Stimulated activated CD8-positive, alpha-beta memory T cell treated with anti-CD3 and anti-CD28 coated beads, Interleukin-7, amount 100 ng/mL, for 48 hours (primary cell): ENCODE measurements around the gene NLRP2B.
"Not testable (repeated sequence)": the region's sequence is repeated elsewhere in the genome, so short reads cannot be mapped to it uniquely, and the experiment has no call there.

ENCODE experiments used
- DNase-seq, 2 donors: peaks; one replicate each; pipeline ENCODE4 v3.0.0-alpha.2; 2020; ENCODE audit warnings: low read depth in 1 of 2; ENCODE audit errors: extremely low read depth in 1 of 2

Gene NLRP2B

GRCh38 chrX:57680160-57680559, at the start of gene NLRP2B:
TSS of gene NLRP2B (minus strand) at chrX:57680260.
- no peak for DNase-seq

- DNase-seq, result not testable (repeated sequence)
These were observed 45.9 kb upstream of the NLRP2B start for GRCh38 chrX:57725995-57726394.

- no peak for DNase-seq
These were observed 1.3 kb upstream of the NLRP2B start for GRCh38 chrX:57681341-57681740.

- DNase-seq, result no peak
These were observed 1.2 kb downstream of the NLRP2B start for GRCh38 chrX:57678686-57679428.

- DNase-seq, result no peak
These were observed 2.8 kb downstream of the NLRP2B start for GRCh38 chrX:57677132-57677858.

- DNase-seq, result no peak
These were observed 4.7 kb downstream of the NLRP2B start for GRCh38 chrX:57675320-57675719.

GRCh38 chrX:57674861-57675260, 5.2 kb downstream of the NLRP2B start:
- DNase-seq, result no peak

GRCh38 chrX:57669961-57670360, 10.1 kb downstream of the NLRP2B start:
- no peak for DNase-seq

GRCh38 chrX:57667010-57667409, 13.1 kb downstream of the NLRP2B start:
- no peak for DNase-seq

GRCh38 chrX:57655065-57655464, 25.0 kb downstream of the NLRP2B start:
- no peak for DNase-seq

- no peak for DNase-seq
These were observed 27.4 kb downstream of the NLRP2B start for GRCh38 chrX:57652705-57653104.

GRCh38 chrX:57651169-57651919, 28.7 kb downstream of the NLRP2B start:
- DNase-seq, result no peak

GRCh38 chrX:57647020-57647419, 33.0 kb downstream of the NLRP2B start:
- no peak for DNase-seq

- no peak for DNase-seq
These were observed 36.4 kb downstream of the NLRP2B start for GRCh38 chrX:57643698-57644097.

- no peak for DNase-seq
These were observed 38.7 kb downstream of the NLRP2B start for GRCh38 chrX:57641338-57641737.

- no peak for DNase-seq
These were observed 39.4 kb downstream of the NLRP2B start for GRCh38 chrX:57640674-57641016.

GRCh38 chrX:57629438-57629837, 50.6 kb downstream of the NLRP2B start:
- DNase-seq, result not testable (repeated sequence)
